C4-2B (cell line): Measurements from ENCODE around the gene GATA1.

Experiments used
- H3K27ac ChIP-seq: fragments of 450-650 bp; 2 replicates; pipeline ENCODE4 v1.5.1; 2017
- CTCF ChIP-seq: fragments of 450-650 bp; conservative IDR thresholded peaks from 2 replicates; pipeline ENCODE4 v1.5.1; 2017; ENCODE audit warnings: mild to moderate bottlenecking
- ZFX ChIP-seq: fragments of 450-650 bp; IDR thresholded peaks from 2 replicates; pipeline ENCODE4 v1.6.1; 2017

The GATA1 gene

DNA sequence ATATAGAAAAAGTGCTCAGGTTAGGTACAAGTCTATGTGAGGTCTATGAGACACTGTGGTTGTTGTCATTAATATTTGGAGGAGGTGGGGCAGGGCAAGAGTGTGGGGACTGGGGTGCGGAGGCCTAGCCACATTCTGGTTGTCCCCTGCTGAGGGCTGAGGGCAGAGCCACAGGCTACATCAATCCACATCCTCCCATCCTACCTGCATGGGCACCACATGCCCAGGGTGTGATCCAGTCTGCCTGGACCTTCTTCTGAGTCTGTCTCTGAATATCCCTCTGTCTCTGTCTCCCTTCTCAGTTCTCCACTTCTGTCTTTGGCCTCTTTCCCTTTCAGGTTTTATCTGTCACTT is 1.2 kb upstream of the GATA1 start:
- H3K27ac ChIP-seq = no peak overlapping the region
- TF ChIP-seq ZFX = no peak
- TF ChIP-seq CTCF = no peak

DNA sequence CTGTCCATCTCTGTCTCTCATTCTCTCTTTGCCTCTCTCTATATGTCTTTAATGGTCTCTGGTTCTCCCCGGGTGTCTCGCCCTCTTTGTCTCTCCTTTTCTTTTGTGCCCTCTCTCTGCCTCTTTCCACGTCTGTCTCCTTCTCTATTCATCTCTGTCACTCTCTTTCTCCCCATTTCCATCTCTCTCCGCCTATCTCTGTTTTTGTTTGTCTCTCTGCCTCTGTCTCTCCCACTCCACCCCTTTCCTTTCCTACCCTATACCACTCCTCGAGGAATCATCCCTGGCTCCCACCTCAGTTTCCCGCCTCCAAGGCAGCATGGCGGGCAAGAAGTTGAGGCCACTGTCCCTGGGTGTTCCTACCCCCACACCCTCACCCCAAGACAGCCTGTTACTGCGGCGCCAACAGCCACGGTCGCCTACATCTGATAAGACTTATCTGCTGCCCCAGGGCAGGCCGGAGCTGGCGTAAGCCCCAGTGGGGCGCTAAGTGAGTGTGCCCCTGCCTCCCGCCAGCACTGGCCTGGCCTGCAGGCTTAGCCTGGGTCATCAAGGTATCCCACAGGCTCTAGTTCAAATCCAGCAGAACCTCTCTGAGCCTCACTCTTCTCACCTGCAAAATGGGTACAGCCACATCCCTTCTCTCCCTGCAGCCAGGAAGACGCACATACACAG is 713 bp upstream of the GATA1 start:
- no peak overlapping the region for H3K27ac ChIP-seq
- TF ChIP-seq ZFX = no peak
- no peak for TF ChIP-seq CTCF

DNA sequence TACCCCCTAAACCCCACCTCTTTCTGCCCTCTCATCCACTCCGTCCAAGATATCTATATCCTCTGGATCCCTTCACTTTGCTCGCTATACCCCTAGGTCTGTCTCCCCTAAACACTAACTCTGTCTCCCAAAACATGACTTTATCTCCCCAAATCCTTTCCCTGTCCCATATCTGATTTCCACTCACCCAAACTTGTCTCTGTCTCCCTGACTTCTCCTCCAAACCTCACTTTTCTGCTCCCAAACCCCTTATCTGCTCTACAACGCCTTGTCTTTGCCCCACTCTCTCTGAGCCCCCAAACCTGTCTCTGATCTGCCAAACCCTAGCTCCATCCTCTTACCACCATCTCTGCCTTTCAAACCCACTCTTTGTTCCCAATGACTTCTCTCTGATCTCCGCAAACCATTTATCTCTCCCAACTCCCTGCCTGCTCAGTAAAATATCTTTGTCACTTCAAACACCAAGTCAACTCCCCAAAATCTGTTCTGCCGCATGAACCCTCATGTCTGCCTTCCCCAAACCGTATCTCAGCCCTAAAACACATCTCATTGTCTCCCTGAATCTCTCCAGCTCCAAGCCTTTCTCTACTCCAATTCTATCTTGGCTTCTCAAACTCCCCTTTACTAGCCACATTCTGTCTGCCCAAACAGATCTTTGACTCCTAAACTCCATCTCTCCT is 575 bp downstream of the GATA1 start:
- no peak for TF ChIP-seq ZFX
- TF ChIP-seq CTCF = no peak
- no peak overlapping the region for H3K27ac ChIP-seq

GRCh38 chrX:48787505-48788443 is 1.4 kb downstream of the GATA1 start:
- no peak for TF ChIP-seq CTCF
- H3K27ac ChIP-seq = no peak overlapping the region

GRCh38 chrX:48789366-48790220 is 3.2 kb downstream of the GATA1 start:
- H3K27ac ChIP-seq = no peak overlapping the region
- no peak for TF ChIP-seq CTCF
- no peak for TF ChIP-seq ZFX

GRCh38 chrX:48790477-48790876 is 4.1 kb downstream of the GATA1 start:
- no peak for TF ChIP-seq CTCF
- TF ChIP-seq ZFX = no peak
- H3K27ac ChIP-seq = no peak overlapping the region
